Measurements from ENCODE around the gene RAB11B.
"Not testable (repeated sequence)": the region's sequence is repeated elsewhere in the genome, so short reads cannot be mapped to it uniquely, and the experiment has no call there.

Gene RAB11B

DNA sequence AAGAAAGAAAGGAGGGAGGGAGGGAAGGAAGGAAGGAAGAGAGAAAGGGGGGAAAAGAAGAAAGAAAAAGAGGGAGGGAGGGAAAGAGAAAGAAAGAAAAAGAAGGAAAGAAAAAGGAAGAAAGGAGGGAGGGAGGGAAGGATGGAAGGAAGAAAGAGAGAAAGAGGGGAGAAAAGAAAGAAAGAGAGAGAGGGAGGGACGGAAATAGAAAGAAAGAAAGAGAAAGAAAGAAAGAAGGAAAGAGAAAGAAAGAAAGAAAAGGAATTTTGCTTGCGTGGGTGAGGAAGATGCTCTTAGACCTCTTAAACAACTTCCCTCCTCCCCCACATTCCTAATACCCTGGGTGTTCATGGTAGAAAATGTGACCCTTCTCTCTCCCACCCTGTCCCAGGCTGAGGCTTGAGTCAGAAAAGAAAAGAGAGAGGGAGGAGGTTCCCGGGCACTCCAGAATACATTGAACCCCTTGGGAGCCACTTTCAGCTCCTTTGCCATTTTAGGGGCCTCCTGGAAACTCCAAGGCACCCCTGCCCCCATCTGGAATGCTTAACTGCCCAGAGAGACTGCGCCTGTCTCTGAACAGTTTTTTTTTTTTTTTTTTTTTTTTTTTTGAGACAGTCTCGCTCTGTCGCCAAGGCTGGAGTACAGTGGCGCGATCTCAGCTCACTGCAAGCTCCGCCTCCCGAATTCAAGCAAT is 37.9 kb upstream of the RAB11B start:
- no peak overlapping the region for H3K27ac ChIP-seq
- H3K4me1 ChIP-seq (ENCODE audit: control insufficient read depth in 1 of 2, insufficient read depth in 1 of 2, low read depth in 1 of 2, low read length in 1 of 2), result peaks cover 0 to 7% of the 10 kb centered on the region in 2 experiments
- H3K36me3 ChIP-seq, result no peaks in the 10 kb centered on the region
- peaks cover 42% of the 10 kb centered on the region for H3K27me3 ChIP-seq
- no peak overlapping the region for H3K4me3 ChIP-seq (ENCODE audit: low read depth in 1 of 2, low read length in 1 of 2)
- no peaks in the 10 kb centered on the region for H3K9me3 ChIP-seq
- TF ChIP-seq, protein P1, sequence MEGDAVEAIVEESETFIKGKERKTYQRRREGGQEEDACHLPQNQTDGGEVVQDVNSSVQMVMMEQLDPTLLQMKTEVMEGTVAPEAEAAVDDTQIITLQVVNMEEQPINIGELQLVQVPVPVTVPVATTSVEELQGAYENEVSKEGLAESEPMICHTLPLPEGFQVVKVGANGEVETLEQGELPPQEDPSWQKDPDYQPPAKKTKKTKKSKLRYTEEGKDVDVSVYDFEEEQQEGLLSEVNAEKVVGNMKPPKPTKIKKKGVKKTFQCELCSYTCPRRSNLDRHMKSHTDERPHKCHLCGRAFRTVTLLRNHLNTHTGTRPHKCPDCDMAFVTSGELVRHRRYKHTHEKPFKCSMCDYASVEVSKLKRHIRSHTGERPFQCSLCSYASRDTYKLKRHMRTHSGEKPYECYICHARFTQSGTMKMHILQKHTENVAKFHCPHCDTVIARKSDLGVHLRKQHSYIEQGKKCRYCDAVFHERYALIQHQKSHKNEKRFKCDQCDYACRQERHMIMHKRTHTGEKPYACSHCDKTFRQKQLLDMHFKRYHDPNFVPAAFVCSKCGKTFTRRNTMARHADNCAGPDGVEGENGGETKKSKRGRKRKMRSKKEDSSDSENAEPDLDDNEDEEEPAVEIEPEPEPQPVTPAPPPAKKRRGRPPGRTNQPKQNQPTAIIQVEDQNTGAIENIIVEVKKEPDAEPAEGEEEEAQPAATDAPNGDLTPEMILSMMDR (IDR thresholded peaks at IDR 0.05), result no peak

DNA sequence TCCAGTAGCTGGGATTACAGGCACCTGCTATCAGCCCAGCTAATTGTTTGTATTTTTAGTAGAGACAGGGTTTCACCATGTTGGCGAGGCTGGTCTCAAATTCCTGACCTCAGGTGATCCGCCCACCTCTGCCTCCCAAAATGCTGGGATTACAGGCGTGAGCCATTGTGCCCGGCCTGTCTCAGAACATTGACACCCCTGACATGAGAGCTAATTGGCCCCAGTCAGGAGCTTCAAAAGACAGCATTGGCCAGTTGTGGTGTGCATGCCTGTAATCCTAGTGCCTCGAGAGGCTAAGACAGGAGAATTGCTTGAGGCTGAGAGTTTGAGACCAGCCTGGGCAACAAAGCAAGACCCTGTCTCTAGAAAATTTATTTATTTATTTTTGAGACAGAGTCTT is 37.3 kb upstream of the RAB11B start:
- H3K4me3 ChIP-seq (ENCODE audit: low read depth in 1 of 2, low read length in 1 of 2); H3K4me1 ChIP-seq (ENCODE audit: control insufficient read depth in 1 of 2, insufficient read depth in 1 of 2, low read depth in 1 of 2, low read length in 1 of 2): not testable (repeated sequence)

DNA sequence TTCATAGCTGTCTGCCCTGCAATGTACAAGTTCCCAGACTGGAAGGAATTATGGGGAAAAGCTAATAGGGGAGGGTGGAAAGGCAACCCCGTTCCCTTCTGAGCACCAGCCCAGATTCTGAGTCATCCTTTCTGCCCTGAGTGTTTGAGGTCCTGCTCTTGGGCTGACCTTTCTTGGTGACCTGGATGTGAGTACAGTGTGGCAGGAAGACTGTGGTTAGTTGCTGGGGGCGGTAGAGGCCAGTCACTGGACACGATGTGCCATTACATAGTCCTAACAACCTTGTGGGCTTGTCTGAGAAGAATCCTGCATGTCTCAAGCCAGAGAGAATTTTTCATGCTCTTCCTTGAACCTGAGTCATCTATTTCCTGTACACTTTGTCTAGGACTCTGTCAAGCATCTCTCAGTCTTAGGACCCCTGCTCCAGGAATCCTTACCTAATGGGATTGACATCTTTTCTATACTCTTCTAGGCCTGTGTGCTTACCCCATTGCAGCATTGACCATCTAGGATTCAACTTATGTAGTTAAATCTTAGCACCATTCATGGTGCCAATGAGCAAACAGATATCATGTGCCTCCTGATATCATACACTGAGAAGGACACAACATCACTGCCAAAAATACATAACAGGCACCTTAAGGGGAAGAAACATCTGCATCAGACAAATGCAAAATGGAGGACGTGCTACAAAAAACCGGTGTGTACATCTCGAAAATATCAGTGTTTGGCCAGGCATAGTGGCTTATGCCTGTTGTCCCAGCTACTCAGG is 34.3 kb upstream of the RAB11B start:
- H3K27ac ChIP-seq, result no peak overlapping the region
- H3K9me3 ChIP-seq, result no peaks in the 10 kb centered on the region
- H3K4me1 ChIP-seq (ENCODE audit: control insufficient read depth in 1 of 2, insufficient read depth in 1 of 2, low read depth in 1 of 2, low read length in 1 of 2), result peaks cover 0 to 7% of the 10 kb centered on the region in 2 experiments
- peaks cover 38% of the 10 kb centered on the region for H3K27me3 ChIP-seq
- TF ChIP-seq, protein P1 (IDR thresholded peaks at IDR 0.05), result no peak
- no peak overlapping the region for H3K4me3 ChIP-seq (ENCODE audit: low read depth in 1 of 2, low read length in 1 of 2)
- no peaks in the 10 kb centered on the region for H3K36me3 ChIP-seq

More for the DNA sequence above, 37.3 kb upstream of the RAB11B start:
- H3K36me3 ChIP-seq, H3K27ac ChIP-seq, H3K9me3 ChIP-seq: not testable (repeated sequence)
- H3K27me3 ChIP-seq, result peaks cover 42% of the 10 kb centered on the region

DNA sequence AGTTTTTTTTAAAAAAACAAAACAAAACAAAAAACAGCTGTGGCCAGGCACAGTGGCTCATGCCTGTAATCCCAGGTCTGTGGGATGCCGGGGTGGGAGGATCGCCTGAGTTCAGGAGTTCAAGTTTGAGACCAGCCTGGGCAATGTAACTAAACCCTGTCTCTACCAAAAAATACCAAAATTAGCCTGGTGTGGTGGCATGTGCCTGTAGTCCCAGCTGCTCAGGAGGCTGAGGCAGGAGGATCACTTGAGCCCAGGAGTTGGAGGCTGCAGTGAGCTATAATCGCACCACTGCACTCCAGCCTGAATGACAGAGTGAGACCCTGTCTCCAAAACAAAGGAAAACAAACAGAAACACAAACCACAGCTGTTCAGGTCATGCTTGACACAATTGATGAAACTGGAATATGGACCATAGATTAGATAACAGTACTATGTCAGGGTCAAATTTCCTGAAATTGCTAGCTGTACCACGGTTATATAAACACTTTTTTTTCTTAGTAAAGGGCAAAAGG is 33.1 kb upstream of the RAB11B start:
- Histone ChIP-seq H3K9me3 (no peaks in the 10 kb centered on the region), H3K4me3 (ENCODE audit: low read depth in 1 of 2, low read length in 1 of 2) (no peak overlapping the region), H3K36me3 (no peaks in the 10 kb centered on the region), H3K4me1 (ENCODE audit: control insufficient read depth in 1 of 2, insufficient read depth in 1 of 2, low read depth in 1 of 2, low read length in 1 of 2) (peaks cover 0 to 7% of the 10 kb centered on the region in 2 experiments), H3K27ac (no peak overlapping the region), H3K27me3 (peaks cover 37% of the 10 kb centered on the region)
- TF ChIP-seq, protein P1 (IDR thresholded peaks at IDR 0.05), result no peak

DNA sequence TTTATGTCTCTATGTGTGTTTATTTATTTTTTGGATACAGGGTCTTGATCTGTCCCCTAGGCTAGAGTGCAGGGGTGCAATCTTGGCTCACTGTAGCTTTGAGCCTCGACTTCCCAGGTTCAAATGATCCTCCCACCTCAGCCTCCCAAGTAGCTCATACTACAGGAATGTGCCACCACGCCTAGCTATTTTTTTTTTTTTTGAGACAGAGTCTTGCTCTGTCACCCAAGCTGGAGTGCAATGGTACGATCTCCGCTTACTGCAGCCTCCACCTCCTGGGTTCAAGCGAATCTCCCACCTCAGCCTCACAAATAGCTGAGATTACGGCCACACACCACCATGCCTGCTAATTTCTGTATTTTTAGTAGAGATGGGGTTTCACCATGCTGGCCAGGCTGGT is 31.2 kb upstream of the RAB11B start:
- TF ChIP-seq, protein P1 (IDR thresholded peaks at IDR 0.05), result no peak
- H3K9me3 ChIP-seq, result no peaks in the 10 kb centered on the region
- no peak overlapping the region for H3K4me3 ChIP-seq (ENCODE audit: low read depth in 1 of 2, low read length in 1 of 2)
- H3K27me3 ChIP-seq, result peaks cover 37% of the 10 kb centered on the region
- H3K36me3 ChIP-seq, result no peaks in the 10 kb centered on the region
- no peak overlapping the region for H3K27ac ChIP-seq
- peaks cover 6 to 11% of the 10 kb centered on the region in 2 experiments for H3K4me1 ChIP-seq (ENCODE audit: control insufficient read depth in 1 of 2, insufficient read depth in 1 of 2, low read depth in 1 of 2, low read length in 1 of 2)

DNA sequence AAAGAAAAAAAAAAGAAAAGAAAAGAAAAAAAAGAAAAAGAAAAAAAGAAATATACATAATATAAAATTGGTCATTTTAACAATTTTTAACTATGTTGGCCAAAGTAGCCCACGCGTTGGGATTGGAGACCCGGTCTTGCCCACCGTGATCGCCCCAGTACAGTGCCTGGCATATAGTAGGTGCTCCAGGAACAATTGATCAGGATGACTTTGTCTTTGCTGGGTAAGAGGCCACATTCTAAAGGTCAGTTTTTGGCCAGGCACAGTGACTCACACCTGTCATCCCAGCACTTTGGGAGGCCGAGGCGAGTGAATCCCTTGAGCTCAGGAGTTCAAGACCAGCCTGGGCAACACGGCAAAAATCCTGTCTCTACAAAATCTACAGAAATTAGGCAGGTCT is 30.0 kb upstream of the RAB11B start:
- peaks cover 49% of the 10 kb centered on the region for H3K27me3 ChIP-seq
- TF ChIP-seq, protein P1 (IDR thresholded peaks at IDR 0.05), result no peak
- peaks cover 8 to 12% of the 10 kb centered on the region in 2 experiments for H3K4me1 ChIP-seq (ENCODE audit: control insufficient read depth in 1 of 2, insufficient read depth in 1 of 2, low read depth in 1 of 2, low read length in 1 of 2)
- H3K9me3 ChIP-seq, result no peaks in the 10 kb centered on the region
- H3K27ac ChIP-seq, result no peak overlapping the region
- H3K36me3 ChIP-seq, result no peaks in the 10 kb centered on the region
- H3K4me3 ChIP-seq (ENCODE audit: low read depth in 1 of 2, low read length in 1 of 2), result no peak overlapping the region
